Erythroblast (primary cell): ENCODE measurements around the gene AFF3.
A peak's percentile ranks its signal among the peaks of the same experiment; 100 is the strongest.

Source experiments
- DNase-seq, 2 experiments: peaks; one replicate each; lab custom pipeline; 2025; lab: John Stamatoyannopoulos, UW
- GATA1 ChIP-seq: IDR thresholded peaks from 2 replicates; pipeline ENCODE4 v1.6.1; 2011; ENCODE audit warnings: low read depth, mild to moderate bottlenecking, control low read depth, low read length, moderate library complexity
- POLR2A ChIP-seq: IDR thresholded peaks from 2 replicates; pipeline ENCODE4 v1.6.1; 2011; ENCODE audit warnings: mild to moderate bottlenecking, low read length

AFF3 gene

DNA sequence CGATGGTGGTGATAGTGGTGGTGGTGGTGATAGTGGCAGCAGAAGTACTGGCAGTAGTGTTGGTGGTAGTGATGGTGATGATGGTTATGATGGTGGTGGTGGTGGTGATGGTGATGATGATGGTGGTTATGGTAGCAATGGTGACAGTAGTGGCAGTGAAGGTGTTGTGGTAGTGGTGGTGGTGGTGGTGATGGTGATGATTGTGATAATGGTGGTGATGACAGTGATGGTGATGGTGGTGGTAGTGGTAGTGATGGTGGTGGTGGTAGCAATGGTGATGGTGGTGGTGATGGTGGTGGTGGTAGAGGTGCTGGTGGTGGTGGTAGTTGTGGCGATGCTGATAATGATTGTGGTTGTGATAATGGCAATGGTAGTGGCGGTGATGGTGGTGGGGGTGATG lies 126.5 kb downstream of the AFF3 start:
- no peak for TF ChIP-seq GATA1
- no peak for TF ChIP-seq POLR2A
- no peak for DNase-seq

DNA sequence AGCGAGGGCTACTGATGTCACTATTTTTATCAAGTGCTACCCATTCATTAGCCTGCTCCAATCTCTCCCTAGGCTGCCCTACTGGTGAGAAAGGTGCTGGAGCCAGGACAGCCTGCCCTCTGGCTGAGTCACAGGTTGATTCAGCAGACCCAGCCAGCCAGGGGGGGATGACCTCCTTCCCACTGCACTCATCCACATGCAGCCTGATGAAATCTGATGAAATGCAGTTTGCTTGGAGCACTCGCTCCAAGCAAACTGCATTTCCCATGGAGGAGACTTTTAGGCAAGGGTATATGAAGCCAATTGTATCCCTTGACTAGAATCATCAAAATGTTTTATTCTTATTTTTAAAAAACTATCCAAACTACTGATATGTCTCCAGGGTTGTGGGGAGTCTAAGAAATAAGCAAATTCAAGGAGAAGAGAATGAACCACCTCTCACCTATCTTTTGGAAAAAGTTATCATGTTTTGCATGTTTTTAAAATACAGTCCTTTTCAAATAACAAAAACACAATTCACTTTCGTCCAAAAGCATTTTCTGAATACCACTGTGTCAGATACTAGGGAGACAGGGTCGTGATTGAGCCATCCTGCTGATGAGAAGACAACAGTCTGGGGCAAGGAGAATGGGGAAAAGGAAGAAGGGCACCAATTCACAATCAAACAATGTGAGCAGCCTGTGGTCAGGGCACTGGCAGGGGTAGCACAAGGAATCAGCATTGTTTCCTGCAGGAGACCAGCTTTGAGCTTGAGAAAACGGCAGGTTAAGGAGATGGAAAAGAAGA lies 128.3 kb downstream of the AFF3 start:
- TF ChIP-seq POLR2A (no peak), GATA1 (no peak)
- DNase-seq = peak in 1 of 2 experiments; percentile 54

DNA sequence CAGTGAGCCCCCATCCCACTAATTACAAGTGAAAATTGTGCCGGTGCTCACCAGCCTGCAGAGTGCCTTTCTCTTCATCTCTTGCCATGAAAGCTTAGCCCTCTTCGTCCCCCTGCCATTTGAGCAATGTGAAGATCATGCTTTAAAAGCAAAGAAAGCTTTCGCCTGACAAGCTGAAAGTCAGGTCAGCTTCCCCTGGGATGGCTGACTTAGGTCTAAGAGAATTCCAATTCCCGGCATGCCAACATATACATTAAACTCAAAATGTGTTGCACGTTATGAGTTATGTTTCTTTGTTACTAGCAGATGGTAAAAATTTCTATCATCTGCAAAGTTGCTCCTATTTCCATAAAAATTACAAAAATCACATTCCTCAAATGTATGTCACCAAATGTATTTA lies 129.8 kb downstream of the AFF3 start:
- no peak for DNase-seq
- no peak for TF ChIP-seq GATA1
- no peak for TF ChIP-seq POLR2A

DNA sequence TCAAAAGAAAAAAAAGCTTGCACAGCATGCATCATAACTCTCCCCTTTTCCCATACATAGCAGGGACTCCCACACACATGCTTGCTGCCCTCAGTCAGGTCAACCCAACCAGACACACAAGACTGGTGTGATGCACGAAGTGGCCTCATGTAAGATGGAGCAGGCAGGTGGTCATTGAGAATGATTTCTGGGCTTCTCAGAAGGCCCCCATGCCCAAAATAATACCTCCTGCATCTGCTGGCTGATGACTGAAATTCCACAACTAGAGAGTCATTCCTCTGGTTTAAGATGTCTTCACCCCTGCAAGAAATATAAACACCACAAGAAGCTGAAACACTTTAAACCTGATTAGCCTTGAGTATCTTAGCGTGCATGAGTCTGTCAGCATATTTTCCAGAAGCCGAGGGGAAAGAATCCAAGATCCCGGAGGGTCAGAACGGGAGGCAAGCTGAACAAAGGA lies 131.1 kb downstream of the AFF3 start:
- no peak for DNase-seq
- TF ChIP-seq GATA1 = no peak
- TF ChIP-seq POLR2A = no peak

DNA sequence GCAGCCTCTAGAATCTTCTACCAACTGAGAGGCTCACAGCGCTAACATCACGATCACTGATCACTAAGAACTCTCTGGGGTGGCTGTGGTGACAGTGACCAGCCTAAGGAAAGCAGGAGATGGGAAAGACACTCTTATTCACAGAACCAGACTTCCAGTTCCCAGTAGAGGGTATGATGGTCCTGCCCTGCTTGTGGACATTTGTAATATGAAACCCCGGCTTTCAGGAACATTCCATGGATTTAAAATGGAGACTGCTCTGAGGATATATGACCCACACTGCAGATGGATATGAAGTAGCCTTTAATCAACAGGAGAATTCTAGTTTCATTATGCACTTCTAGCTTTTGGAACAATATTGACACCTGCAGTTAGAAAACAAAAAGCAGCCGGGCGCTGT lies 131.8 kb downstream of the AFF3 start:
- TF ChIP-seq POLR2A = no peak
- no peak for TF ChIP-seq GATA1
- no peak for DNase-seq

DNA sequence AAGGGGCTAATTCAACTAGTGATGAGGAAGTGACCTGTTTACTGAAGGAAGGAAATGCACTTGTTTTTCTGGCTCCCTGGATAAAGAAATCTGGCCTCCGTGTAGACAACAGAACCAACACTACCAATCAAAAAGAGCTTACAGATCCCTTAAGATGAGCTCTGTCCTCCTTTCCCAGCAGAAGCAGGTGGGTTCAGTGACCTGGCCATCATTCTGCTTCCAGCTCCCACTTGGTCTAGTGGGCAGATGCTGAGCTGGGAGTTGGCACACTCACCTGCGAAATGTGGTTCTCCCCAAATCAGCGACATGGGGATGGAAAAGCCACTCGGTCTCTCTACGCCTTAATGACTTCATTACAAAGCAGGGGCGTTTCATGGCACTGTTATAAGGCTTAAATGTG lies 132.6 kb downstream of the AFF3 start:
- DNase-seq = no peak

DNA sequence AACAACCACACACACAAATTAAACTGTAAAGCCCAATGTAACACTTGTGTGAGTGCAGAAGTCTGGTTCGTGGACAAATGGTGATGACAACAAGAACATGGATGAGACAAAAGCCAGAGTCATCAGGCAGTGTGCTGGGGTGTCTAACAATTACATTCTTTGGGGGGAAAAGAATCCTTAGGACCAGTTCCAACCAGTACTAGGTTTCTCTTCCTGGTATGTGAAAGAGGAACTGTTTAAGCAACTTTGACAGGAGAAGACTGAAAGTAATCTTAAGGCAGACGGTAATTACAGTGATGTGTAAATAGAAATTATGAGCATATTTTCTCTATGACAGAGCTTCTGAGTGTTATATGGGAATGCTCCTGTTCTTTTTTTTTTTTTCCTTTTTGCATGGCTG lies 133.4 kb downstream of the AFF3 start:
- TF ChIP-seq GATA1 = no peak
- no peak for TF ChIP-seq POLR2A
- DNase-seq = no peak

More for the DNA sequence above, 132.6 kb downstream of the AFF3 start:
- TF ChIP-seq GATA1 (no peak), POLR2A (no peak)

DNA sequence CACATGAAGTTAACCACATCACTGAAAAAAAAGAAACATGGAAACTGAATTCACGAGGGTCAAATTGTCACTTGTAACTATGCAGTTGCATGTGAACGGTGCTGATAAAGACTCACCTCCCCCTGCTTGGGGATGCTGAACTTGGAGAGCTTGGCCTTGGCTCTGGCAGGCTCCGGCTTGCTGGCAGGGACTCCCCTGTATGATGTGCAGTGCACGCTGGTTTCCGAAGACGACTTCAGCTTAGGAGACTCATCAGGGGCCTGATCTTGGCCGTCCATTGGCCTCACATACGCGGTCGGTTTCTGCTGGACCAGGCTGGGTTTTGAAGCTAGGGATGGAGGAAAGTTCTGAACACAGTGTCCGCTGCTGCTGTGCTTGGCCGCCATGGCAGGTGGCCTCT lies 135.9 kb downstream of the AFF3 start:
- no peak for TF ChIP-seq POLR2A
- TF ChIP-seq GATA1 = no peak
- DNase-seq = no peak

DNA sequence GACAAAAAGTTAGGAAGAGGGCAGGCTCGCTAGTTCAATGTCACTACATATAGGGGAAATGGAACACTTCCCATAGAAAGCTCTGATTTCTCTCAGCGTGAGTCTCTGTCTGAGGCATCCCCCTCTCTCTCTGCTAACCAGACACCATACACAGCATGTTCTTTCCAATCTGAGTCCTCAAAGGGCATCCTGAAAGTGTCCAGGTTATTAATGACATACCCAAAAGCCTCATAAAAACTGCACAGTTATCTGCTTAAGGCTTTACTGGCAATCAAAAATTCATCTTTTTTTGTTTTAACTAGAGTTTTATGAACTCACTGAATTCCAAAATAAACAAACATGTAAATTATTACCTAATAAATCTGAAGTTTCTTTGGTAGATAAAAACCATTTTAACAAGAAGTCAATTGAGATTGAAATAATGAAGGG lies 137.4 kb downstream of the AFF3 start:
- DNase-seq = no peak
- TF ChIP-seq POLR2A = no peak
- TF ChIP-seq GATA1 = no peak

DNA sequence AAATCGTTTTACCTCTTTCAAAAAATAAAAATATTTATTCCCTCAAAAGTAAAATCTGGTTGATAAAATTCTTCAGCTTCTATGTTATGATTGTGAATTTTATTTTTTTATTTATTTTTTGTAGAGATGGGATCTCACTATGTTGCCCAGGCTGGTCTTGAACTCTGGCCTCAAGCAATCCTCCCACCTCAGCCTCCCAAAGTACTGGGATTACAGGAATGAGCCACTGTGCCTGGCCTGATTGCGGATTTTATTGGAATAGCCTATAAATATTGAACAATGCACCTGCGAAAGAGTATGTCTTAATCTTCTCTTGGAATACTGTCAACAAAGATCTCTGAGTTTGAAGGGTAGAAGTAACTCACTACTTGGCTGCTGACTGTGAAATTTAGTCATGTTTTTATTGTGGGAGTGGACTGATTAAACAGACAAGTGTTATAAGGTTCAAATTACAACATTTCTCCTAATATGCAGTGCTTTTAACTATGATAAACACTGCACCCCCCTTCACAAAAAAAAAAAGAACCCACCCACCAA lies 138.0 kb downstream of the AFF3 start:
- DNase-seq = no peak
- TF ChIP-seq POLR2A = no peak
- TF ChIP-seq GATA1 = no peak

DNA sequence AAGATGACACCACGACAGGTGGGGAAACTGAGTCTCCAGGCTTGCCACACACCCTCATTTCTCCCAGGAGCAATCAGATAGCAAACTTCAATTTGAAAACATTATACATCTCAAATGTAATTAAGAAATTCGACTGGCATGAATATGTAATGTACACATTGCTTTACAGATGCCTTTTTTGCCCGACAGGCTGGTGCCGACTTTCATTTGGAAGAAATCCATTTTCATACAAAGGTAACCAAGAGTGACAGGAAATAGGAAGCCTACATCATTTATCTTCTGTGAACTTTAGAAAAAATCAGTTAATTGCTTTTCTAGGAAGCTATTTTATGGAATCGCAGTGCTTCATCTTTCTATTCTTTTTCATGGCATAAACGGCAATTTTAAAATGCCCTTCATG lies 140.3 kb downstream of the AFF3 start:
- no peak for TF ChIP-seq GATA1
- TF ChIP-seq POLR2A = no peak
- DNase-seq = no peak

DNA sequence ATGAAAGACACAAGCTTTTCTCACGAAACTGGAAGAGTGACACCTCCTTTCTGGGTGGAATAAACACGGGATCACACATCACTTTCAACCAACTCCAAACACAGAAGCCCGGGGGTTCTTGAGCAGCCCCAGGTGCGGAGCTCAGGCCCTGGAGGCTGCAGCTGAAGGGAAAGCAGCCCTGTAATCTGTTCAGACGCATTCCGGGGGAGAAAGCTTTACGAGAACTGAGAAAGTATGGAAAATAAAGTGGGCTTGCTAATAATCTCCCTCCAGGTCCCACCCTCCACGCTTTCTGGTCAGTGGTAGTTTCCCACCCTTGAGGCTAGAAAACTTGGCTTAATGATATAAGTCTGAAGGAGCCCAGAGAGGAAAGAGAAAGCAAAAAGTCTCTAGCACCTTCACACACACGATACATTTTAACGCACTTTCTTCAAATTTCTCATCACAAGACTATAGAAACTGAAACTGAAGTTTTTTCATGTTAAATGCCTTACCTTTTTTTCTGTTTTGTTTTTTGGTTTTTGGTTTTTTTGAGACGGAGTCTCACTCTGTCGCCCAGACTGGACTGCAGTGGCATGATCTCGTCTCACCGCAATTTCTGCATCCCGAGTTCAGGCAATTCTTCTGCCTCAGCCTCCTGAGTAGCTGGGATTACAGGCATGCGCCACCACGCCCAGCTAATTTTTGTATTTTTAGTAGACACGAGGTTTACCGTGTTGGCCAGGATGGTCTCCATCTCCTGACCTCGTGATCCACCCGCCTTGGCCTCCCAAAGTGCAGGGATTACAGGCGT lies 141.3 kb downstream of the AFF3 start:
- TF ChIP-seq POLR2A (no peak), GATA1 (no peak)

DNA sequence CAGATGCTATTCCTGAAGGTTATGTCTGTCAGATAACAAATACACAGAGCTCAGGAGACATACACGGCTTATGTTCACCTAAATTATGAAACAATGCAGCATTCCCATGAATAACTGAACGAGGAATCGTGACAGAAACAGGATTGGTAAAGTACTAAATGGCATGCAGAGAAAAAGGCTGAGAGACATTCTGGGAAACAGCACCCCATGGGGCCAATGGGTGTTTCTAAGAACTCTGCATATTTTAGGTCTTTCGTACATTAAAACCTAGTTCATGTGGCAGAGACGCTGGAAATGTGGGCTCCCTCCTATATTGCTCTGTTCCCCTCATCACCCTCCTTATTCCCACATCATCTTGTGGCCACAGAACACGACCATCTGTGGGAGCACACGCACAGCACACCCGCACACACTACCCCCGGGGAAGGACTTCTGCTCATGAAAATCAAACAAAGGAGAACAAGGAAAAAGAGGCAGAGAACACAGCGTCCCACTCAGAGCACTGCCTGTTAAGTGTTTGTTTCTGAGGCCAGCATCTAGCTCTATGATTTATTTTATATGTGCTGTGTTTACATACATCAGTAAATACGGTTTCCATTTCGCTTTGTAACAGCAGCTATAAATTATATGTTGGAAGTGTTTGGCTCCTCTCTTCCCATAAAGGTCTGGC lies 143.6 kb downstream of the AFF3 start:
- TF ChIP-seq POLR2A = no peak
- no peak for DNase-seq

More for the DNA sequence above, 141.3 kb downstream of the AFF3 start:
- DNase-seq = no peak

DNA sequence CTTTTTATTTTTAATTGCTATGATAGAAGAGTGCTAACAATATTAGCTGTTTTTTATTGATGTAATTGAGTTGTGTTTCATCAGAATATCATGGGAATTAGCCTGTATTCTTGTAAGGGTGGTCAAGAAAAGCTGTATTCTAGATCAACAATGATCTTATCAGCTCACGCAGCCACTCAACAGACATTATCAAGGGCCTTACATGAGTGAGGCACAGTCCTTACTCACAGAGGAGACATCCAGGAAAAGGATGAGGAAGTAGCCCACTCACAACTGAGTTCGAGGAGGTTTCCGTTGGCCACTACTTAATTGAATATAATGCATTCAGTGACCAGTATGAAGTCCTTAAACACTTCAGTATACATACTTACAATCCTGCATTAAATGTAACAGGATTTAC lies 152.5 kb downstream of the AFF3 start:
- TF ChIP-seq POLR2A = no peak
- no peak for TF ChIP-seq GATA1
- no peak for DNase-seq

DNA sequence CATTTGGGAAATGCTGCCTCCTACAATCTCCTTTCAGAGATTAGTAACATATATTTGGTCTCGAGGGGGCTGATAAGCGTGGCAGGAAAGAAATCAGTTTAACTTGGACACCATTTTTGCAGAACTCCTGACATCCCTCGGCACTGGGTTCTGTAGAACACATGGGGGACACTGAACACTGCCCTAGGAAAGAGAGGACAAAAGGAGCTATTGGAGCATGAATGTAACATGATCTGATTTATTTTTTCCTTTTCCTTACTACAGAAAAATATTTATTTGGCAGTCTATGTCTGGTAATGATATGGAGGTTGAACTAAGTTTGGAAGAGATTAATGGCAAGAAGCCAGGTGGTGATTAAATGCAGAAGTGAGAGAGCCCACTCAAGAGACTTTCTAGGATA lies 153.8 kb downstream of the AFF3 start:
- TF ChIP-seq POLR2A (no peak), GATA1 (no peak)
- no peak for DNase-seq
